Activated CD8-positive, alpha-beta T cell treated with anti-CD3 and anti-CD28 coated beads for 36 hours (primary cell): ENCODE results near the gene PDE12. TPM values are rescaled to one million over a fixed set of nuclear protein-coding genes. Genes with fewer than 3 reads are reported as not detected.

ENCODE experiments used
- ATAC-seq: fragments of 200-7000 bp; cut with Tn5 transposase; one replicate; pipeline ENCODE4 v1.10.0; 2021; ENCODE audit warnings: mild to moderate bottlenecking, moderate library complexity
- CTCF ChIA-PET: fragments of 350-600 bp; sonication (Branson Sonifier 250); formaldehyde crosslinking; loops from one replicate; lab custom pipeline; 2021; ENCODE audit warnings: antibody characterized with exemption; lab: Charles Lee
- POLR2A ChIA-PET: fragments of 350-600 bp; sonication (Branson Sonifier 250); formaldehyde crosslinking; loops from one replicate; lab custom pipeline; 2021; ENCODE audit warnings: antibody characterized with exemption; lab: Charles Lee
- DNase-seq: peaks from one replicate; pipeline ENCODE4 v3.0.0-alpha.2; 2020
- H3K27ac Mint-ChIP-seq: one replicate; pipeline ENCODE4 v1.8.0; 2021; ENCODE audit warnings: mild to moderate bottlenecking, mixed read lengths
- H3K27me3 Mint-ChIP-seq: one replicate; pipeline ENCODE4 v1.8.0; 2021; ENCODE audit warnings: mixed read lengths
- H3K36me3 Mint-ChIP-seq: one replicate; pipeline ENCODE4 v1.8.0; 2021; ENCODE audit warnings: low read depth, mixed read lengths
- H3K4me1 Mint-ChIP-seq: one replicate; pipeline ENCODE4 v1.8.0; 2021; ENCODE audit warnings: low read depth, mixed read lengths
- H3K4me3 Mint-ChIP-seq: one replicate; pipeline ENCODE4 v1.8.0; 2021; ENCODE audit warnings: mild to moderate bottlenecking, moderate library complexity, mixed read lengths
- H3K9me3 Mint-ChIP-seq: one replicate; pipeline ENCODE4 v1.8.0; 2021; ENCODE audit warnings: mixed read lengths
- intact Hi-C: fragments of 100-400 bp; cut with micrococcal nuclease; formaldehyde crosslinking; loops from one replicate; pipeline ENCODE4 v1.10.0; 2022
- total RNA-seq, 2 experiments: library from RNA; stranded (reverse); gene quantifications; one replicate each; pipeline ENCODE4 v1.2.3, GENCODE V29; 2021
- TF ChIP-seq, protein P1 (sequence below): fragments of 200-600 bp; IDR thresholded peaks from one replicate; pipeline ENCODE4 v1.8.0; 2022; ENCODE audit warnings: antibody characterized with exemption, mild to moderate bottlenecking

PDE12 gene
- total RNA-seq, 2 experiments from 2014 or later = 25.4 to 29.9 TPM

DNA sequence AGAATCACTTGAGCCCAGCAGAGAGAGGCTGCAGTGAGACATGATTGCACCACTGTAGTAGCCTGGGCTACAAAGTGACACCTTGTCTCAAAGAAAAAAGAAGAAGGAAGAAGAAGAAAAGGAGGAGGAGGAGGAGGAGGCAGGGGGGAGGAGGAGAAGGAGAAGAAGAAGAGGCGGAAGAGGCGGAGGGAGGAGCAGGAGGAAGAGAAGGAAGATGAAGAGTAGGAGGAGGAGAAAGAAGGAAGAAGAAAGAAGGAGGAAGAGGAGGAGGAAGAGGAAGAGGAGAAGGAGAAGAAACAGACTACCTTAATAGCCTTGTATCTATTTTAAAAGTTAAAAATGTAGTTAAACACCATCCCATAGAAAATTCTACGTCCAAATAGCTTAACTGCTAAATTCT, 60.2 kb downstream of the PDE12 start:
- Mint-ChIP-seq H3K36me3 (peaks cover 8% of the 10 kb centered on the region), H3K27me3 (no peaks in the 10 kb centered on the region), H3K4me3 (no peak overlapping the region), H3K4me1 (peaks cover 3% of the 10 kb centered on the region), H3K9me3 (peaks cover 3% of the 10 kb centered on the region), H3K27ac (no peak overlapping the region)
- no peak for ATAC-seq
- ChIA-PET CTCF (no interaction called here), POLR2A (no interaction called here)
- no peak for DNase-seq
- intact Hi-C loops = no loop called here
- TF ChIP-seq, protein P1, sequence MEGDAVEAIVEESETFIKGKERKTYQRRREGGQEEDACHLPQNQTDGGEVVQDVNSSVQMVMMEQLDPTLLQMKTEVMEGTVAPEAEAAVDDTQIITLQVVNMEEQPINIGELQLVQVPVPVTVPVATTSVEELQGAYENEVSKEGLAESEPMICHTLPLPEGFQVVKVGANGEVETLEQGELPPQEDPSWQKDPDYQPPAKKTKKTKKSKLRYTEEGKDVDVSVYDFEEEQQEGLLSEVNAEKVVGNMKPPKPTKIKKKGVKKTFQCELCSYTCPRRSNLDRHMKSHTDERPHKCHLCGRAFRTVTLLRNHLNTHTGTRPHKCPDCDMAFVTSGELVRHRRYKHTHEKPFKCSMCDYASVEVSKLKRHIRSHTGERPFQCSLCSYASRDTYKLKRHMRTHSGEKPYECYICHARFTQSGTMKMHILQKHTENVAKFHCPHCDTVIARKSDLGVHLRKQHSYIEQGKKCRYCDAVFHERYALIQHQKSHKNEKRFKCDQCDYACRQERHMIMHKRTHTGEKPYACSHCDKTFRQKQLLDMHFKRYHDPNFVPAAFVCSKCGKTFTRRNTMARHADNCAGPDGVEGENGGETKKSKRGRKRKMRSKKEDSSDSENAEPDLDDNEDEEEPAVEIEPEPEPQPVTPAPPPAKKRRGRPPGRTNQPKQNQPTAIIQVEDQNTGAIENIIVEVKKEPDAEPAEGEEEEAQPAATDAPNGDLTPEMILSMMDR = no peak

Other genes starting within 250 kb of the PDE12 start
- gene DNAH12, start 11.9 kb upstream of the PDE12 start, total RNA-seq = under 1 TPM in 1 of 2 experiments, not detected in 1; 0.07 TPM
- 10 to 100 TPM; 52.0 to 55.2 TPM for gene ARF4, start 41.1 kb downstream of the PDE12 start, total RNA-seq
- 10 to 100 TPM; 10.1 to 13.1 TPM for gene DENND6A, start 136.8 kb downstream of the PDE12 start, total RNA-seq
- gene SLMAP, start 200.0 kb downstream of the PDE12 start, total RNA-seq = 10 to 100 TPM; 45.8 to 47.3 TPM